ENCODE measurements around the gene RAPGEF4. TPM values are rescaled to one million over a fixed set of nuclear protein-coding genes. Genes with fewer than 3 reads are reported as not detected.
A peak's percentile ranks its signal among the peaks of the same experiment; 100 is the strongest.

RAPGEF4 gene
- total RNA-seq, 6 experiments from 2014 or later, result 9.5 to 18.4 (median 14.7) TPM

DNA sequence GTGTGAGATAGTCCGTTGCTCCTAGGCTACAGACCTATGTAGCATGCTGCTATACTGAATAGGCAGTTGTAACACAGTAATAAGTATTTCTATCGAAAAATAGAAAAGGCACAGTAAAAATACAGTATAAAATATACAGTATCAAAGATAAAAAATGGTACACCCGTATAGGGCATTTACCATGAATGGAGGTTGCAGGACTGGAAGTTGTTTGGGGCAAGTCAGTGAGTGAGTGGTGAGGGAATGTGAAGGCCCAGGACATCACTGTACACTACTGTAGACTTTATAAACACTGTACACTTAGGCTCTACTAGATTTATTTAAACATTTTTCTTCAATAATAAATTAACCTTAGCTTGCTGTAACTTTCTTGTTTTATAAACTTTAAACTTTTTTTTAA is 343.5 kb downstream of the RAPGEF4 start:
- intact Hi-C loops (cut with DNase I), result no loop called here
- 74% methylated on average over 3 of the region's 3 CpGs for WGBS (ENCODE audit: insufficient coverage, low coverage, low lambda C conversion rate, missing lambda C conversion rate)

DNA sequence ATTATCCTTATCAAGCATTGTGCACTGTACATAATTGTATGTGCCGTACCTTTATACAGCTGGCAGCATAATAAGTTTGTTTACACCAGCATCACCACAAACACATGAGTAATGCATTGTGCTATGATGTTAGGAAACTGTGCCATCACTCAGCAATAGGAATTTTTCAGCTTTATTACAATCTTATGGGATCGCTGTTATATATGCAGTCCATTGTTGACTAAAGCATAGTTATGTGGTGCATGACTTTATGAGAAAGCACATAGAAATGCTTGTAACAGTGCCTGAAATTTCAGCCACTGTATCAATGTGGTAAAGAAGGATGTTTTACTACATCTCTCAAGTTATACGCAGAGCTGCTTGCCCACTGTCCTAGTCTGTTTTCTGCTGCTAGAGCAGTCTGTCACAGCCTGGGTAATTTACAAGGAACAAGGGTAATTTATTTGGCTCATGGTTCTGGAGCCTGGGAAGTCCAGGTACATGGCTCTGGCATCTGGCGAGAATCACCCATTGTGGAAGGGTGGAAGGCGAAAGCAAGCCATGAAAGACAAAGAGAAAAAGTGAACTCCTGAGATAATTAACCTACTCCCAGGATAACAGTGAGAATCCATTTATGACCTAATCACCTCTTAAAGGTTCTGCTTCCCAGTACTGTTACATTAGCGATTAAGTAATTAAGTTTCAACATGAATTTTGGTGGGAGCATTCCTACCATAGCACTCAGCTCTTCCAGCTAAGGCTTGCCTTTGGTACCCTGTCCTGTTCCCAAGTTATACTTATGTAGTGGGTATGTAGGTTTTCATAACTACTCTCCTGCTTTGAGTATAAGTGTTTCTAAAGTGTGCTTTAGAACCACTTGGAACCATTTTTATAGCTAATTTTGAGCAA is 344.6 kb downstream of the RAPGEF4 start:
- no peak for ATAC-seq
- peaks cover 0 to 27% (median 4%) of the 10 kb centered on the region in 4 donors for H3K4me1 ChIP-seq
- WGBS (ENCODE audit: insufficient coverage, low coverage, low lambda C conversion rate, missing lambda C conversion rate), result 90% methylated on average over 6 of the region's 6 CpGs

More for the DNA sequence above, 343.5 kb downstream of the RAPGEF4 start:
- no peak for DNase-seq
- H3K27me3 ChIP-seq, result no peaks in the 10 kb centered on the region
- TF ChIP-seq, protein P1, sequence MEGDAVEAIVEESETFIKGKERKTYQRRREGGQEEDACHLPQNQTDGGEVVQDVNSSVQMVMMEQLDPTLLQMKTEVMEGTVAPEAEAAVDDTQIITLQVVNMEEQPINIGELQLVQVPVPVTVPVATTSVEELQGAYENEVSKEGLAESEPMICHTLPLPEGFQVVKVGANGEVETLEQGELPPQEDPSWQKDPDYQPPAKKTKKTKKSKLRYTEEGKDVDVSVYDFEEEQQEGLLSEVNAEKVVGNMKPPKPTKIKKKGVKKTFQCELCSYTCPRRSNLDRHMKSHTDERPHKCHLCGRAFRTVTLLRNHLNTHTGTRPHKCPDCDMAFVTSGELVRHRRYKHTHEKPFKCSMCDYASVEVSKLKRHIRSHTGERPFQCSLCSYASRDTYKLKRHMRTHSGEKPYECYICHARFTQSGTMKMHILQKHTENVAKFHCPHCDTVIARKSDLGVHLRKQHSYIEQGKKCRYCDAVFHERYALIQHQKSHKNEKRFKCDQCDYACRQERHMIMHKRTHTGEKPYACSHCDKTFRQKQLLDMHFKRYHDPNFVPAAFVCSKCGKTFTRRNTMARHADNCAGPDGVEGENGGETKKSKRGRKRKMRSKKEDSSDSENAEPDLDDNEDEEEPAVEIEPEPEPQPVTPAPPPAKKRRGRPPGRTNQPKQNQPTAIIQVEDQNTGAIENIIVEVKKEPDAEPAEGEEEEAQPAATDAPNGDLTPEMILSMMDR (IDR thresholded peaks at IDR 0.05), result no peak
- TF ChIP-seq POLR2A (IDR thresholded peaks at IDR 0.05), result no peak
- no peak for ATAC-seq
- H3K4me3 ChIP-seq, result no peak overlapping the region
- H3K36me3 ChIP-seq, result no peaks in the 10 kb centered on the region
- peak overlapping the region in 1 of 3 donors; percentile 100 for H3K27ac ChIP-seq
- H3K4me1 ChIP-seq, result peaks cover 0 to 21% (median 3%) of the 10 kb centered on the region in 4 donors
- H3K9me3 ChIP-seq, result no peaks in the 10 kb centered on the region

DNA sequence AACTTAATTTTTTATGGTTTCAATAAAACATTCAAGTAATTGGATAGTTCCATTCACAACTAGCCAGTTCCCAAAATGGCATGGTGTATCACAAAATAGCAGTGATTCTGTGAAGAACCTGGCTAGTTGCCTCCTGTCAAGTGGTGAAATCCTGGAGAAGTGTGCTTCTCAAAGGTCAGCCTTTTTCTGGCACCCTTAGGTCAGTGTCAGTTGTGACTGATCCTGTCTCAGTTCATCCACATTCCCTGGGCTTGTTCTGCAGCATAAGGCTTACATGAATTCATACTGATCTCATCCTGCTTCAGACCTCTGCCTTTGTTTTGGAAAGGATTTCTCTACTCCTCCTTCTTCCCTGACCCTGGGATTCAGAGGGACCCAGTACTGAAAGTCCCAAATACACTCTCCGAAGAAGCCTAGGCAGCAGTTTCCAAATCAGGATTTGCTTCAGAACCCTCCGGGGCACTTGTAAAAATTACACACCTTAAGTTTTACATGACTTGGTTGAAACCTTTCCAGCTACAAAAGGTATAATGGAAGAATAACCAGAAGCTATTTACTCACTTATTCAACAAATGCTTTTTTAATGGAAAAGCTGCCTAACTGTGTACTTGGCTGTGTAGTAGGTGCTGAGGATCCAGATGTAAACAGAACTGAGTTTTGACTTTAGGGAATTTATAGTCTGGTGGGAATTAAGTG is 351.0 kb downstream of the RAPGEF4 start:
- H3K4me1 ChIP-seq, result peaks cover 0 to 53% (median 11%) of the 10 kb centered on the region in 4 donors
- H3K4me3 ChIP-seq, result no peak overlapping the region
- 65% methylated on average over 2 of the region's 2 CpGs for WGBS (ENCODE audit: insufficient coverage, low coverage, low lambda C conversion rate, missing lambda C conversion rate)
- TF ChIP-seq, protein P1 (IDR thresholded peaks at IDR 0.05), result no peak
- no peak for TF ChIP-seq POLR2A (IDR thresholded peaks at IDR 0.05)
- ATAC-seq, result peak; percentile 55 to 72 (median 66)
- H3K9me3 ChIP-seq, result no peaks in the 10 kb centered on the region
- H3K36me3 ChIP-seq, result no peaks in the 10 kb centered on the region
- DNase-seq, result peak in 1 of 3 donors; percentile 58
- no peaks in the 10 kb centered on the region for H3K27me3 ChIP-seq
- H3K27ac ChIP-seq, result peak overlapping the region; percentile 18 to 61 (median 23)
- intact Hi-C loops (cut with DNase I), result no loop called here

More for the DNA sequence above, 344.6 kb downstream of the RAPGEF4 start:
- TF ChIP-seq POLR2A (IDR thresholded peaks at IDR 0.05), result no peak
- TF ChIP-seq, protein P1 (IDR thresholded peaks at IDR 0.05), result no peak
- Histone ChIP-seq H3K36me3 (no peaks in the 10 kb centered on the region), H3K27ac (no peak overlapping the region), H3K4me3 (no peak overlapping the region), H3K9me3 (no peaks in the 10 kb centered on the region), H3K27me3 (no peaks in the 10 kb centered on the region)
- DNase-seq, result no peak
- intact Hi-C loops (cut with DNase I), result no loop called here

DNA sequence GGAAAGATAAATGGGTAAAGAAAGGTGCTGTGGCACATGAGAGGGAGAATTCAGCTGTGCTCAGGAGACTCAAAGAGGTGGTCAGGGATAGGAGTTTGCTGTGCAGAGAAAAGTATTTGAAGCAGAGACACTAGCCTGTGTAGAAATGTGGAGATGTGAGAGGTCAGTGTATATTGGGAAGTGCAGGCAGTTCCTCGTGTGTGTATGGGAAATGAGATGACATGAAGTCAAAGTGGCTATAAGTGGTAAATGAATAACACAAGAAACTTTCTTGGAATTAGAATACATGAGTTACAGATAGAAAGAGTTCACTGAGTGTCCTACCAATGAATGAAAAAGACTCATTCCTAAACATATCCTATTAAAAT is 351.6 kb downstream of the RAPGEF4 start:
- WGBS (ENCODE audit: insufficient coverage, low coverage, low lambda C conversion rate, missing lambda C conversion rate), result 50% methylated on average over 1 of the region's 1 CpG
- no peaks in the 10 kb centered on the region for H3K36me3 ChIP-seq
- no peak for DNase-seq
- H3K4me3 ChIP-seq, result no peak overlapping the region
- H3K27ac ChIP-seq, result peak overlapping the region in 2 of 3 donors; percentile 23 to 61
- no peaks in the 10 kb centered on the region for H3K27me3 ChIP-seq
- TF ChIP-seq POLR2A (IDR thresholded peaks at IDR 0.05), result no peak
- TF ChIP-seq, protein P1 (IDR thresholded peaks at IDR 0.05), result no peak
- peaks cover 0 to 56% (median 11%) of the 10 kb centered on the region in 4 donors for H3K4me1 ChIP-seq
- peak in 1 of 4 donors; percentile 20 for ATAC-seq
- H3K9me3 ChIP-seq, result no peaks in the 10 kb centered on the region
- intact Hi-C loops (cut with DNase I), result no loop called here
